NCI-H1105 (cell line): ENCODE results near the gene FAM53B.

ENCODE experiments used
- DNase-seq: peaks from one replicate; lab custom pipeline; 2025; lab: John Stamatoyannopoulos, UW

Gene FAM53B

GRCh38 chr10:124678557-124679240 is 65.5 kb downstream of the FAM53B start:
- no peak for DNase-seq

- DNase-seq = no peak
Measured at GRCh38 chr10:124677749-124678556, 66.2 kb downstream of the FAM53B start.

GRCh38 chr10:124677293-124677699 is 66.9 kb downstream of the FAM53B start:
- no peak for DNase-seq

- DNase-seq = no peak
Measured at GRCh38 chr10:124676416-124677062, 67.6 kb downstream of the FAM53B start.

DNA sequence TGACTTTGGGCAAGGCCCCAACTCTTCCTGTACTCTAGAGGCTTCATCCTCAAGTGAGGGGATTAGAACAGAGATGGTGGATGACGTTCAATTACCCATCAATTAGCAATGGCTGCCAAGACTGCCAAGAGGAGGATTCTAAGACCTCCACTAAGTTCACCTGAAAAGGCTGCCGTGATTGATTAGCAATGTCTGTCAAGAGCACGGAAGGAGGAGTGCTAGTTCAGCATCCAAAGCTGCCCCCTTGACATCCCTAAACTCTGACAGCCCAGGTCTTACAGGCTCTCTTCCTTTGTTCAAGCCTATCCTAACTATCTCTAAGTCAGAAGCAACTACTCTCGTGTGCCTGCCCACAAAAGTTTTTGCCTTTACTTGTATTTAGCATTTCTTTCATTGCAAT is 68.4 kb downstream of the FAM53B start:
- DNase-seq = no peak

DNA sequence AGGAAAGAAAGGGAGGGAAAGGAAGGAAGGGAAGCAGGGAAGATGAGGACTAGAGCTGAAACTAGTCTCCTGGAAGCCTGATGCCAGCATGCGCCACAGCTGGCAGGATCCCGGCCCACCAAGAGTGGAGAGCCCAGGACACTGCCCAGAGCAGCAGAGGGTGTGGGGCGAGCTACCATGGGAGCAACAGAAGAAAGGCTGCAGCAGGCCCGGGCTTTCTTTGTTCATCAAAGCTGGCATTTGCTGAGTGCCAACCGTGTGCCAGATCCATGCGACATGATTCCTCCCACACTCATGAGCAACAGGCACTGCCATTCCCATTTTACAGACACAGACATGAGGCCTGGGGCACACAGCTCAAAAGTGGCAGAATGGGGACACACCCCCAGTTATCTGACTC is 68.9 kb downstream of the FAM53B start:
- no peak for DNase-seq

DNA sequence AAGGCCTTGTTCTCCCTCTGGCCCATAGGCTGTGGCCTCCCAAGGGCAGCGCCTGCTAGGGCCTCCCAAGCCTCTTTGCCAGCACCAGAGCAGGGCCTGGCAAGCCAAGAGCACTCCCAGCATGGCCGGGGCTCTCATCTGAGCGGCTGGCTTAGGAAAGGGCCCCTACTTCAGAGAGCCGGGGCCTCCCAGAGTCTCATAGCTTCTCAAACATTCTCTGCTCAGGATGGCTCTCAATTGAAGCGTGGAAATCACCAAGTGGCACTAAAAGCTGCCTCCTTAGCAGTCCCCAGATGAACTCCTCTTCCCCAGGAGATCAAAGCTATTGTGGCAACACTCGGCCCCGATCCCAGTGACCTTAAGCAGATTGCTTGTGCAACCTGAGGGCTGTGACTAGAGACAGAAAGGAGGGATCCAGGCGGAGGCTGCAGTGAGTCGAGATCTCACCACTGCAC is 69.4 kb downstream of the FAM53B start:
- no peak for DNase-seq

GRCh38 chr10:124672181-124672638 is 72.0 kb downstream of the FAM53B start:
- no peak for DNase-seq

DNA sequence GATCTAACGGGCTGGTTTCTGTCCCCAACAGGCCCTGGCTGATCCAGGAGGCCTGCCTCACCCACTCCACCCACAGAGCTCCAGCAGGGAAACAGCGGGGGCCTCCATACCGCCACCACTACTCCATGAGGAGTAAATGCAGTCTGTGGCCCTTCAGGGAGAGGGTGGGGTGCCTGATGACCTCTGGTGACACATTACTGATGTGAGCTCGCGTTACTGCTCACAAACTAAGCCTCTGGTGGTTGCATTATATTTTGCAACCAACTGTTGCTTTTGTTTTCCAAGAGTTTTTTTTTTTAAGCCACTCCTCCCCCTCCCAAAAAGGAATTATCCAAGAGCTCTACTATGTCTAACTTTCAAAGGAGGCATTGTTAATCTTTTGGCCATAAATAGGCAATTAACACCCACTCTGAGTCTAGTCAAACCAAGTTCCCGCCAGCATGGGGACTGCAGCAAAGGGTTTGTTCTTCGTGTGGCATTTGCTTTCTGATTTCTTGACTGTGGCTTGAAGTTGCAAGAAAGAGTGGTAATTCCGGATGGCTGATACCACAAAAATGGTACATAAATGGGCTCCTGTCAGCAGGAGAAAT is 72.6 kb downstream of the FAM53B start:
- DNase-seq = no peak

- no peak for DNase-seq
Measured at GRCh38 chr10:124670849-124671248, 73.3 kb downstream of the FAM53B start.

DNA sequence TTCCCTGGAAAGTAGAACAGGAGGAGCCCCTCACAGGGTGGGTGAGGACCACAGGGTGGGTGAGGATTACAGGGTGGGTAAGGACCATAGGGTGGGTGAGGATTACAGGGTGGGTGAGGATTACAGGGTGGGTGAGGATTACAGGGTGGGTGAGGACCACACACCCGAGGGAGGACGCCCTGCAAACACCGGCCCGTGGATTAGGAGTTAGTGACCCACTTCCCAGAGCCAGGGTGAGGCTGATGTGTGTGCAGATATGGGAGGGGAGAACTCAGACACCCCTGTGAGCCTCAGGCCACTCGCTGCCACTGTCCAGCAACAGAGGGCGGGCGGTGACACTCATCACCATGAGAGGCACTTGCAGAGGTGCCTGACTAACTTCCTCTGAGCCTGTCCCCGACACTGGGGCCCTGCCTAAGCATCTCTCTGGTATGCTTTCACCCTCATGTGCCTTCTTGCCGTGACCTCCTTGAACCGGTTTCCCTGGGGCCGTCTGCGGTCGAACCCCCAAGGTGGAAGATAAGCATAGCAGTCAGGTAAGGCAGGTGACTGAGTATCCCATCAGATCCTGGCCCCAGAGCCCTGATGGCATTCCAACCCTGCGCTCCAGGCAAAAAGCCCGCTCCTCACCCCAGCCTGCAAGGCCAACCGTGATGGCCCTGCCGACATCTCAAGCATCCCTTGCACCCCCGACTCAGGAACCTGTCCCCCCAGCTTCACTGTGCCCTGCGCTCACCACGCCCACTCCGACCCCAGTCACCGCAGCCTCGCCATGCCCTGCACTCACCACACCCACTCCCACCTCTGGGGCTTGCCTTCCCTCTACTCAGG is 74.1 kb downstream of the FAM53B start:
- DNase-seq = no peak

DNA sequence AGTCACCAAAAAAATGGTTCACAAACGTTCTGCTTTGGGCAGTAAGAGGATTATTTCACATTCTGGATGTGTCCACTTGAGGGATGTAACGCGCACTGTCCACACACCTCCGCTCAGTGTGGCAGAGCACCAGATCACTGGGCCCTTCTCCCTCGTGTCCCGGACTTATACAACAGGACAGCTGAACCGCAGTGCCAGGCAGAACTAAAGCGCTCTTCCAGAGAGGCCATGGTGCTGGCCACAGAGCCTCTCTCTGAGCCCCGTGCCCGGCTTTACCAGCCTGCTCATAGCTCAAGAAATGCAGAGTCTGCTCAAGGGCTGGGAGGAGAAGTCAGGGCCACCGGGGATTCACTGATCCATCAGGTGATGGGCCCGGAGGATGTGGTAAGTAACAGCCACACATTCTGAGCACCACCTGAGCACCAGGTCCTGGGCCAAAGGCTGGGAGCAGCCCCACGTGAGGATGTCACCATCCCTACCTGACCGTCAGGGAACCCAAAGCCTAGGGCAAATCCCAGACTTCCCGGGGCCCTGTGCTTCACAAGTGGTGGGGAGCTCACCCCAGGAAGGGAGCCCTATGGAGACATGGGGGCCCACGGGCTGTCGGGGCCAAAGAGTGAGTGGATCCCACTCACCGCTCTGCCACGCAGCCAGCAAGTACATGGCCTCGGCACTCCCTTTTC is 74.9 kb downstream of the FAM53B start:
- no peak for DNase-seq

GRCh38 chr10:124668517-124669051 is 75.6 kb downstream of the FAM53B start:
- no peak for DNase-seq

DNA sequence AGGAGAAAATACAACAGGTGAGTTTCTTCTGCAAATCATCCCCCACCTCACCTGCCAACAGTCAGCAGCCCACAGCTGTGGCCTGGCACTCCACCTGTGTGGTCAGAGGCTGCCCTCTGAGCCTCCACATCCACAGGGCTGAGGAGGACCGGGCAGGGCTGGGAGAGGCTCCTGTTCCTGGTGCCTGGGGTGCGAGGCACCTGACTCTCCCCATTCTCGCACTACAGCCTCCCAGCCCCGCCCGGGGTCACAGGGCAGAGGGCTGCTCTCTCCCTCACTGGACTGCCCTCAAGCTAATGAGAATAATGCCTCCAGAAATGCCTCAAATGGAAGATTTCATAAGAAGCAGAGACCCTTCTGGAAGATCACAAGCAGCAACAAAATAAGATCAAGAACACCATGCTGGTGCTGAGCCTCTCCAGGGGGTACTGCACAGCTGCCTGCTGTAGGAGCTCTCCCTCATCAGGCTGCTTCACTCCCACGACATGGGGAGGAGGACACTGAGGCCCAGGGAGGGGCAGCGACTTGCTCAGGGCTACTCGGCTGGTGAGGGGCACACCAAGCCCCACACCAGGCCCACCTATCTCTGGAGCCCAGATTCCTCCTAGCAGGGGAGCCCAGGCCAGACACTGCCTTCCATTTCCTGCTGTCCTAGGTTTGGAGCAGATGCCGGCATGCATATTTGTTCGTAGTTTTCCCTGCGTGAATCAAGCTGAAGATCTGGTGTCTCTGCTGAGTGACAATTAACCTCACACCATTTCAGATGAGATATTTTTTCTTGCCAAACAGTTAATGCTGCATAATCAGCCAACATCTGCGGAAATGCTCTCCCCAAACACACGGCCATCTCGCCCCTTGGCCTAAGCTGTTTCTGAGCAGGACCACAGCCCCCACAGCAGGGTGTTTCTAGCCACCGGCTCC is 76.5 kb downstream of the FAM53B start:
- no peak for DNase-seq

DNA sequence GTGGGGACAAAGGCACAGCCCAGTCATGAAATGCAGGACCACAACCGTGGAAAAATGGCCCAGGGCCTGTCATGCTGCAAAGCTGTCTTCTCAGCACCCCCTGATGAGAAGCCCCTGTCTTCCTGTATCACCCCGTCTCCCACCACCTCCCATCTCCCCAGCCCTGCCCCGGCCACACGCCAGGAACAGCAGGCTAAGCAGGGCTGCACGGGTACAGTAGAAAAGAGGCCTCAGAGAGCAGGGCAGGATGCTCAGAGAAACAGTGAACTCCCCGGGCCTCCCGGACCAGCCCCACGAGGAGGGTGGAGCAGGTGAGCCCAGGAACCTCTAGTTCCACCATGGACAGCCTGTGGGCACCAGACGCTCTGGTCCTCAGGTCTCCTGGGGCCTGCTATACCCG is 77.7 kb downstream of the FAM53B start:
- DNase-seq = no peak

DNA sequence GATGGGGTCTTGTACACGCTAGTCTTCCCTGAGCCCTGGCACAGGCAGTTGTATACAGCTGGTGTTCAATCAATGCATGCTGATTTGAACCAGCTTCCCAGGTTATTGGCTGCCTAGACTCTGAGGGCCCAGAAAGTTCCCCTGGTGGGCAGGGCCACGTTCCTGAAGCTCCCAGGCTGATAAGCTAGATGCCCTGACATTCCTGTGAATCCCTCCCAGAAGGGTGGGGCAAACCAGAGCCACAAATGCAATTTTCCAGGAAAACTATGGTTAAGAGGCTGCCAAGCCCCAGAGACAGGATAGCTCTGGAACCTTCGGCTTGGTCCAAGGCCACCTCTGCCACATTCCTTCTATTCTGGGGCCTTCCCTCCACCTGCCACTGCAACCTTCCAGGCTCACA is 78.2 kb downstream of the FAM53B start:
- no peak for DNase-seq

GRCh38 chr10:124665558-124665957 is 78.6 kb downstream of the FAM53B start:
- no peak for DNase-seq

DNA sequence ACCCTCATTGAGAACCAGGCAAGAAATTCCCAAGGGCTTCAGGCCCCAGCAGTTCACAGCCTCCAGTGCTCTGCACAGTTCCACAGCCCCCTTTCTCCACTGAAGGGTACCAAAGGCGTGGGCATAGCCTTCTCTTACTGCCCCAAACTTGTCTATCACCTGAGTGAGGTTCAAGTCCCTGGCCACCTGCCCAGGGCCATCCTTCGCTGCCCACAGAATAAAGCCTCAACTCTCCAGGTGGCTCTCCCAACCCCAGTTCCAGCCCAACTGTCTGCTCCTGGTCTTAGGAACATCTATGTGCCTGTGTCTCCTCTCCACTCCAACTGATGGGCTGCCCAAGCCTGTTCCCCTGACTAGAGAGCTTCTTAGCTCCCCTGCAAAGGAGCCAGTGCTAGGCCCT is 79.1 kb downstream of the FAM53B start:
- no peak for DNase-seq

DNA sequence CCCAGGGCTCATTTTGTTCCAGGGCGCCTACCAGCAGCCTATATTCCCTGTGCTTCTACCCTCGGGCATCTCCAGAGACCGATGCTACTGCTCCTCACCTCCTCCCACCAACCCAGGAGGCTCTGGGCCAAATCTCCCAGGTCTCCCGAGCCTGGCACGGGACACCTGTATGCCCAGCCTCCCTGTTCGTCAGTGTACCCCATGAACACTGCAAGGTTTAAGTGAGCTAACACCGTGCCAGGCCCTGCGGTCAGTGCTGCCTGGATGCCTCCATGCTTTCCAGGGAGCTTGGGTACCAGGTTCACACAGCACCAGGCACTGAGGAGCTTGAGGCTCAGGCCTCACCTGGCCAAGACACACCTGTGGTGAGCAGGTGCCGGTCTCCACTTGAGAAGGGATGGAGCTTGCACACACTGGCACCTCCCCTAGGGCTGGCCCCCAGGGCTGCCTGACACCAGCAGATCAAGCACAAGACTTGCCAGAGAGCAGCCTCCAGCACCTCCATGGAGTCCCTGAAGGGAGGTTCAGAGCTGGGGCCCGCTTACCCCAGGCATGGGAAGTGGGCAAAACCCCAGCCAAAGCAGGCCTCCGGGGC is 80.3 kb downstream of the FAM53B start:
- no peak for DNase-seq
